Activated CD4-positive, alpha-beta T cell treated with anti-CD3 and anti-CD28 coated beads, Interleukin-2, Interleukin-4, amounts not matched to agents 100 ng/mL and 50 ng/mL, durations not matched to agents 16 hours and 8 hours (primary cell): ENCODE measurements around the gene BIK.

Experiments used
- DNase-seq: peaks from one replicate; pipeline ENCODE4 v3.0.0-alpha.2; 2020; ENCODE audit warnings: low spot score

Gene BIK

GRCh38 chr22:43110444-43110926 is at the start of gene BIK:
Gene BIK, plus strand, starts transcription at chr22:43110750. Its CDS starts 13,273 bp downstream, at chr22:43124023.
- DNase-seq: peak; percentile 43

GRCh38 chr22:43066134-43066533 is 44.4 kb upstream of the BIK start:
- no peak for DNase-seq

- no peak for DNase-seq
Measured at GRCh38 chr22:43066844-43067385, 43.6 kb upstream of the BIK start.

GRCh38 chr22:43077121-43077877 is 33.3 kb upstream of the BIK start:
- DNase-seq: no peak

- DNase-seq: no peak
Measured at GRCh38 chr22:43078522-43078921, 32.0 kb upstream of the BIK start.

GRCh38 chr22:43079742-43080141 is 30.8 kb upstream of the BIK start:
- DNase-seq: no peak

GRCh38 chr22:43080616-43081015 is 29.9 kb upstream of the BIK start:
- no peak for DNase-seq

- no peak for DNase-seq
Measured at GRCh38 chr22:43081968-43082367, 28.6 kb upstream of the BIK start.

- peak; percentile 20 for DNase-seq
Measured at GRCh38 chr22:43085658-43086606, 24.6 kb upstream of the BIK start.

GRCh38 chr22:43088627-43088983 is 21.9 kb upstream of the BIK start:
- DNase-seq: peak; percentile 5

GRCh38 chr22:43088984-43089717 is 21.4 kb upstream of the BIK start, which contains the start of gene TTLL1:
Gene TTLL1, minus strand, starts transcription at chr22:43089391. Its CDS starts 13,805 bp downstream, at chr22:43075586.
- peak; percentile 93 for DNase-seq

- peak; percentile 71 for DNase-seq
Measured at GRCh38 chr22:43090130-43090789, 20.3 kb upstream of the BIK start.

- no peak for DNase-seq
Measured at GRCh38 chr22:43092085-43092484, 18.5 kb upstream of the BIK start.

GRCh38 chr22:43094085-43094484 is 16.5 kb upstream of the BIK start:
- no peak for DNase-seq

- DNase-seq: no peak
Measured at GRCh38 chr22:43094551-43094950, 16.0 kb upstream of the BIK start.

GRCh38 chr22:43096420-43096819 is 14.1 kb upstream of the BIK start:
- no peak for DNase-seq

- DNase-seq: no peak
Measured at GRCh38 chr22:43098356-43098755, 12.2 kb upstream of the BIK start.

GRCh38 chr22:43099095-43099494 is 11.5 kb upstream of the BIK start:
- no peak for DNase-seq

- peak; percentile 22 for DNase-seq
Measured at GRCh38 chr22:43100225-43100624, 10.3 kb upstream of the BIK start.

- no peak for DNase-seq
Measured at GRCh38 chr22:43101306-43101705, 9.2 kb upstream of the BIK start.

- DNase-seq: peak; percentile 35
Measured at GRCh38 chr22:43104056-43104625, 6.4 kb upstream of the BIK start.
